Transverse colon (tissue), 4 donors: Measurements from ENCODE around the gene TCOF1.

Experiments used
- POLR2AphosphoS5 ChIP-seq, 3 donors: sonication (generic); formaldehyde crosslinking; IDR thresholded peaks; one replicate each; pipeline ENCODE4 v1.6.1; 2016; ENCODE audit warnings: antibody characterized with exemption in 3 of 3
- TF ChIP-seq, protein P1 (sequence below), 5 experiments: fragments of 200-600 bp in 3 of 5; fragments of 450-650 bp in 2 of 5; sonication (generic) in 3 of 5; IDR thresholded peaks; 1 replicate in 2 of 5; 2 replicates in 3 of 5; pipeline ENCODE4 v1.5.1; 2016 to 2017; ENCODE audit warnings: antibody characterized with exemption in 5 of 5, inconsistent platforms in 3 of 5, mild to moderate bottlenecking in 2 of 5, moderate library complexity in 1 of 5

DNA sequence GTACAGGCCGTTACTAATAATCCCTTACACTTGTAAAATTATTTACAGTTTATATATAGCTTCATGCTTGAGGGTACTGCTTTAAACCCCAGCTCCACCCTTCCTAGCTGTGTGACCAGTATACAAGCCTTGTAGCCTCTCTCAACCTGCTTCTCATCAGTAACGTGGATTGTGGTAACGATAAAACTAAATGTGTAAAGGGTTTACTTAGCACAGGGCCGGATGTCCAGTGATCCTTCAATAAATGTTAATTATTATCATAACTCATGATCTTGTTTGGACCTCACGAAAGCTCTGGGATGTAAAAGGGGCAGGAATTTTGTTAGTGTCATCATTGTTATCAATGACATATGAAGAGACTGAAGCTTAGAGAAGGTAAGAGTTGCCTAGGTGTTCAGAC, 47.3 kb upstream of the TCOF1 start:
- TF ChIP-seq POLR2AphosphoS5 (IDR thresholded peaks at IDR 0.05) = no peak
- TF ChIP-seq, protein P1, sequence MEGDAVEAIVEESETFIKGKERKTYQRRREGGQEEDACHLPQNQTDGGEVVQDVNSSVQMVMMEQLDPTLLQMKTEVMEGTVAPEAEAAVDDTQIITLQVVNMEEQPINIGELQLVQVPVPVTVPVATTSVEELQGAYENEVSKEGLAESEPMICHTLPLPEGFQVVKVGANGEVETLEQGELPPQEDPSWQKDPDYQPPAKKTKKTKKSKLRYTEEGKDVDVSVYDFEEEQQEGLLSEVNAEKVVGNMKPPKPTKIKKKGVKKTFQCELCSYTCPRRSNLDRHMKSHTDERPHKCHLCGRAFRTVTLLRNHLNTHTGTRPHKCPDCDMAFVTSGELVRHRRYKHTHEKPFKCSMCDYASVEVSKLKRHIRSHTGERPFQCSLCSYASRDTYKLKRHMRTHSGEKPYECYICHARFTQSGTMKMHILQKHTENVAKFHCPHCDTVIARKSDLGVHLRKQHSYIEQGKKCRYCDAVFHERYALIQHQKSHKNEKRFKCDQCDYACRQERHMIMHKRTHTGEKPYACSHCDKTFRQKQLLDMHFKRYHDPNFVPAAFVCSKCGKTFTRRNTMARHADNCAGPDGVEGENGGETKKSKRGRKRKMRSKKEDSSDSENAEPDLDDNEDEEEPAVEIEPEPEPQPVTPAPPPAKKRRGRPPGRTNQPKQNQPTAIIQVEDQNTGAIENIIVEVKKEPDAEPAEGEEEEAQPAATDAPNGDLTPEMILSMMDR (IDR thresholded peaks at IDR 0.05) = no peak
